Measurements from ENCODE around the gene RNGTT.
"Not testable (repeated sequence)": the region's sequence is repeated elsewhere in the genome, so short reads cannot be mapped to it uniquely, and the experiment has no call there.

The RNGTT gene

GRCh38 chr6:88914895-88915598 is 48.4 kb downstream of the RNGTT start:
- Histone ChIP-seq H3K27me3 (replicated peaks; ENCODE audit: control insufficient read depth, insufficient read depth, low read length, poor library complexity, severe bottlenecking) (no peaks in the 10 kb centered on the region), H3K4me1 (ENCODE audit: control insufficient read depth, insufficient read depth, low read length, poor library complexity, severe bottlenecking) (no peaks in the 10 kb centered on the region), H3K27ac (ENCODE audit: insufficient read depth, low read length, poor library complexity, severe bottlenecking) (no peak overlapping the region), H3K36me3 (ENCODE audit: control insufficient read depth, insufficient read depth, low read length) (no peaks in the 10 kb centered on the region), H3K9me3 (ENCODE audit: control insufficient read depth, low read length) (no peaks in the 10 kb centered on the region), H3K4me3 (ENCODE audit: insufficient read depth, low read depth, low read length, poor library complexity, severe bottlenecking) (no peak overlapping the region)
- no peak for DNase-seq

DNA sequence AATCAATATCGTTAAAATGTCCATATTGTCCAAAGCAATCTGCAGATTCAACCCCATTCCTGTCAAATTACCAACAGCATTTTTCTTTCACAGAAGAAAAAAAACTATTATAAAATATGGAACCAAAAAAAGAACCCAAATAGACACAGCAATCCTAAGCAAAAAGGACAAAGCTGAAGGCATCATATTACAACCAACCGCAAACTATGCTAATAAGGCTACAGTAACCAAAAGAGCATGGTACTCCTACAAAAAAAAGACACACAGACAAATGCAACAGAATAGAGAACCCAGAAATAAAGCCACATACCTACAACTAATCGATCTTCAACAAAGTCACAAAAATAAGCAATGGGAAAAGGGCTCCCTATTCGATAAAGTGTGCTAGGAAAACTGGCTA is 49.2 kb downstream of the RNGTT start:
- Histone ChIP-seq H3K27ac (ENCODE audit: insufficient read depth, low read length, poor library complexity, severe bottlenecking) (no peak overlapping the region), H3K4me1 (ENCODE audit: control insufficient read depth, insufficient read depth, low read length, poor library complexity, severe bottlenecking) (peaks cover 2% of the 10 kb centered on the region), H3K9me3 (ENCODE audit: control insufficient read depth, low read length) (no peaks in the 10 kb centered on the region), H3K4me3 (ENCODE audit: insufficient read depth, low read depth, low read length, poor library complexity, severe bottlenecking) (no peak overlapping the region), H3K27me3 (replicated peaks; ENCODE audit: control insufficient read depth, insufficient read depth, low read length, poor library complexity, severe bottlenecking) (no peaks in the 10 kb centered on the region), H3K36me3 (ENCODE audit: control insufficient read depth, insufficient read depth, low read length) (no peaks in the 10 kb centered on the region)
- no peak for DNase-seq

GRCh38 chr6:88913471-88913870 is 49.9 kb downstream of the RNGTT start:
- H3K4me1 ChIP-seq (ENCODE audit: control insufficient read depth, insufficient read depth, low read length, poor library complexity, severe bottlenecking): peaks cover 9% of the 10 kb centered on the region
- no peak overlapping the region for H3K27ac ChIP-seq (ENCODE audit: insufficient read depth, low read length, poor library complexity, severe bottlenecking)
- no peaks in the 10 kb centered on the region for H3K36me3 ChIP-seq (ENCODE audit: control insufficient read depth, insufficient read depth, low read length)
- no peaks in the 10 kb centered on the region for H3K9me3 ChIP-seq (ENCODE audit: control insufficient read depth, low read length)
- H3K27me3 ChIP-seq (replicated peaks; ENCODE audit: control insufficient read depth, insufficient read depth, low read length, poor library complexity, severe bottlenecking): no peaks in the 10 kb centered on the region
- no peak for DNase-seq
- no peak overlapping the region for H3K4me3 ChIP-seq (ENCODE audit: insufficient read depth, low read depth, low read length, poor library complexity, severe bottlenecking)

- peaks cover 9% of the 10 kb centered on the region for H3K4me1 ChIP-seq (ENCODE audit: control insufficient read depth, insufficient read depth, low read length, poor library complexity, severe bottlenecking)
- H3K4me3 ChIP-seq (ENCODE audit: insufficient read depth, low read depth, low read length, poor library complexity, severe bottlenecking): no peak overlapping the region
- no peak for DNase-seq
- H3K27me3 ChIP-seq (replicated peaks; ENCODE audit: control insufficient read depth, insufficient read depth, low read length, poor library complexity, severe bottlenecking): no peaks in the 10 kb centered on the region
- no peaks in the 10 kb centered on the region for H3K36me3 ChIP-seq (ENCODE audit: control insufficient read depth, insufficient read depth, low read length)
- no peak overlapping the region for H3K27ac ChIP-seq (ENCODE audit: insufficient read depth, low read length, poor library complexity, severe bottlenecking)
- no peaks in the 10 kb centered on the region for H3K9me3 ChIP-seq (ENCODE audit: control insufficient read depth, low read length)
Observed at GRCh38 chr6:88910922-88911778, 52.3 kb downstream of the RNGTT start.

- H3K27ac ChIP-seq (ENCODE audit: insufficient read depth, low read length, poor library complexity, severe bottlenecking): no peak overlapping the region
- H3K36me3 ChIP-seq (ENCODE audit: control insufficient read depth, insufficient read depth, low read length): peaks cover 4% of the 10 kb centered on the region
- H3K9me3 ChIP-seq (ENCODE audit: control insufficient read depth, low read length): no peaks in the 10 kb centered on the region
- H3K27me3 ChIP-seq (replicated peaks; ENCODE audit: control insufficient read depth, insufficient read depth, low read length, poor library complexity, severe bottlenecking): no peaks in the 10 kb centered on the region
- H3K4me1 ChIP-seq (ENCODE audit: control insufficient read depth, insufficient read depth, low read length, poor library complexity, severe bottlenecking): peaks cover 9% of the 10 kb centered on the region
- DNase-seq: no peak
- no peak overlapping the region for H3K4me3 ChIP-seq (ENCODE audit: insufficient read depth, low read depth, low read length, poor library complexity, severe bottlenecking)
Observed at GRCh38 chr6:88908598-88909548, 54.5 kb downstream of the RNGTT start.

DNA sequence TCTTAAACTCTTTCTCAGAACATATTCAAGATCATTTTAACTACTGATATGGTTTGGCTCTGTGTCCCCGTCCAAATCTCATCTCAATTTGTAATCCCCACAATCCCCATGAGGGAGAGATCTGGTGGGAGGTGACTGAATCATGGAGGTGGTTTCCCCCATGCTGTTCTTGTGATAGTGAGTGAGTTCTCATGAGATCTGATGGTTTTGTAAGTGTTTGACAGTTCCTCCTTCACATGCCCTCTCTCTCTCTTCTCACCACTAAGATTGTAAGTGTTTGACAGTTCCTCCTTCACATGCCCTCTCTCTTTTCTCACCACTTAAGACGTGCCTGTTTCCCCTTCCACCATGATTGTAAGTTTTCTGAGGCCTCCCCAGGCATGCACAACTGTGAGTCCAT is 56.3 kb downstream of the RNGTT start:
- H3K36me3 ChIP-seq (ENCODE audit: control insufficient read depth, insufficient read depth, low read length); DNase-seq; H3K9me3 ChIP-seq (ENCODE audit: control insufficient read depth, low read length); H3K27me3 ChIP-seq (replicated peaks; ENCODE audit: control insufficient read depth, insufficient read depth, low read length, poor library complexity, severe bottlenecking); H3K27ac ChIP-seq (ENCODE audit: insufficient read depth, low read length, poor library complexity, severe bottlenecking); H3K4me3 ChIP-seq (ENCODE audit: insufficient read depth, low read depth, low read length, poor library complexity, severe bottlenecking); H3K4me1 ChIP-seq (ENCODE audit: control insufficient read depth, insufficient read depth, low read length, poor library complexity, severe bottlenecking): not testable (repeated sequence)

DNA sequence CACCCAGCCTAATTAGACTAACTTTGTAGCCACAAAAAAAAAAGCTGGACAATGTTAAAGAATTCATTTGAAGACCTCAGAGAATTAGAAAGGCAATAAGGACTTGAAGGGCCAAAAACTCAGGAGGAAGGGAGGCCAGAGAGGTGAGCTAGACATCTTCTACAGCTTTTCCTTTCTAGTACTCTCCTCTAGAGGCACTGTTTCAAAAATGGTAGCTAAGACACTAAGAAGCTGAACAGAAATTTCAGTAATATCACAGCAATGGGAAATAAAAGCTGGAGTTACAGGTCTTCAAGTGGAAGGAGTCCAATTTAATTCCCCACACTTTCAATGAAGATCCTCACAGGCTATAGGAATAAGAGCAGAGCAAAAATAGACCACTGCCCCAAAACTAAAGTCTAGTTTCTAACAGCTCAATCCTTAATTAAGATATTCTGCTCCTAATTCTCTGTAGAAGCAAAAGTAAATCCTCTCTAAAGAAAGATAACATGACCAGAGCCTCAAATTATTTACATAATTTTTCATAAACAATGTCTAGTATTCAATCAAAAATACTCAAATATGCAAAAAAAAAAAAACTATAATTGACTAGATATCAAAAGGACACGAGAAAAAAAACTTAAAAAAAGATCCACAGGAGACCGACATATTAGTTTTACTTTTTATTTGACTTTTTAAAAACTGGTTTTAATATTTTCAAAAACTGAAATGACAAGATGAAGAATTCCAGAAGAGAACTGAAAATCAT is 63.7 kb downstream of the RNGTT start:
- Histone ChIP-seq H3K27me3 (replicated peaks; ENCODE audit: control insufficient read depth, insufficient read depth, low read length, poor library complexity, severe bottlenecking) (no peaks in the 10 kb centered on the region), H3K36me3 (ENCODE audit: control insufficient read depth, insufficient read depth, low read length) (peaks cover 5% of the 10 kb centered on the region), H3K27ac (ENCODE audit: insufficient read depth, low read length, poor library complexity, severe bottlenecking) (no peak overlapping the region), H3K4me1 (ENCODE audit: control insufficient read depth, insufficient read depth, low read length, poor library complexity, severe bottlenecking) (no peaks in the 10 kb centered on the region), H3K9me3 (ENCODE audit: control insufficient read depth, low read length) (no peaks in the 10 kb centered on the region), H3K4me3 (ENCODE audit: insufficient read depth, low read depth, low read length, poor library complexity, severe bottlenecking) (no peak overlapping the region)
- no peak for DNase-seq

DNA sequence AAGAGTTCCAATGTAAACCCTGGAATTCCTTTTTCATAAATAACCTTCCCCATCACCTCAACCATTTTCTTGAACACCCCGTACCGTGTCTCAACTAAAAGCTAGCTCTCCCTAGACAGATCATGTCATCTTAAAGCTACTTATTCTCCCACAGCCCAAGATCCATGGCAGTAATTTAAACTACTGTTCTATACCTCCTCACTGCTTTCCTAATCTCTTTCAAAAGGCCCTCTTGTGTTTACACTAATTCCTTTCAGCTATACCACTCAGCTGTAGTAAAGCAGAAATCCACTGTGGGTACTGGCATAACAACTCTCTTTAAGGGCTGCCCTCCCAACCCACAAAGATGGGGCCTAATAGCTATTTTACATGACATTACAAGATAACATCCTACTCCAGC is 67.5 kb downstream of the RNGTT start:
- H3K36me3 ChIP-seq (ENCODE audit: control insufficient read depth, insufficient read depth, low read length): no peaks in the 10 kb centered on the region
- no peak for DNase-seq
- H3K4me3 ChIP-seq (ENCODE audit: insufficient read depth, low read depth, low read length, poor library complexity, severe bottlenecking): no peak overlapping the region
- H3K27me3 ChIP-seq (replicated peaks; ENCODE audit: control insufficient read depth, insufficient read depth, low read length, poor library complexity, severe bottlenecking): no peaks in the 10 kb centered on the region
- H3K9me3 ChIP-seq (ENCODE audit: control insufficient read depth, low read length): no peaks in the 10 kb centered on the region
- H3K27ac ChIP-seq (ENCODE audit: insufficient read depth, low read length, poor library complexity, severe bottlenecking): no peak overlapping the region
- no peaks in the 10 kb centered on the region for H3K4me1 ChIP-seq (ENCODE audit: control insufficient read depth, insufficient read depth, low read length, poor library complexity, severe bottlenecking)

All from effector memory CD4-positive, alpha-beta T cell (primary cell).